ENCODE data around the gene LENG1.

The LENG1 gene

GRCh38 chr19:54160854-54161253, 1.3 kb upstream of the LENG1 start:
- H3K79me1 ChIP-seq (ENCODE audit: low read length): peaks cover 6% of the 10 kb centered on the region
- H3K36me3 ChIP-seq (ENCODE audit: control insufficient read depth in 1 of 2, insufficient read depth in 2 of 2, low read length in 2 of 2): peaks cover 18 to 19% of the 10 kb centered on the region in 2 experiments
- H2BK12ac ChIP-seq (ENCODE audit: low read length): no peak overlapping the region
- H3K4ac ChIP-seq (ENCODE audit: low read depth, low read length): peak overlapping the region; percentile 41
- H3K79me2 ChIP-seq (ENCODE audit: control insufficient read depth, insufficient read depth, low read length, poor library complexity): peaks cover 6% of the 10 kb centered on the region
- H4K91ac ChIP-seq (ENCODE audit: low read depth, low read length): no peak overlapping the region
- no CpG with 5 or more reads among the region's 13 CpGs for WGBS (ENCODE audit: extremely low coverage, insufficient coverage, insufficient read length)
- peak overlapping the region; percentile 74 for H4K8ac ChIP-seq (ENCODE audit: low read depth, low read length)
- H2AFZ ChIP-seq (ENCODE audit: insufficient read depth, low read length, poor library complexity): peak overlapping the region; percentile 46
- H3K14ac ChIP-seq (ENCODE audit: low read length): peak overlapping the region; percentile 40
- H3K4me1 ChIP-seq (ENCODE audit: control insufficient read depth in 1 of 2, insufficient read depth in 2 of 2, low read length in 2 of 2): peaks cover 5 to 26% of the 10 kb centered on the region in 2 experiments
- no peaks in the 10 kb centered on the region for H3K27me3 ChIP-seq (ENCODE audit: insufficient read depth, low read length)
- no peak overlapping the region for H2BK120ac ChIP-seq (ENCODE audit: insufficient read depth, low read length, poor library complexity)
- H3K9me3 ChIP-seq (ENCODE audit: insufficient read depth, low read depth, low read length): peaks cover 6% of the 10 kb centered on the region
- H2AK5ac ChIP-seq (ENCODE audit: low read length): peak overlapping the region; percentile 36
- no peak overlapping the region for H3K9ac ChIP-seq (ENCODE audit: low read length)
- H3K23ac ChIP-seq (ENCODE audit: low read length): no peak overlapping the region
- H3K18ac ChIP-seq (ENCODE audit: low read length): no peak overlapping the region
- H3K27ac ChIP-seq (ENCODE audit: low read depth, low read length): no peak overlapping the region
- no peak overlapping the region for H3K4me3 ChIP-seq (ENCODE audit: low read depth, low read length)
- peak overlapping the region; percentile 93 for H3K4me2 ChIP-seq (ENCODE audit: low read length)
- H2BK5ac ChIP-seq (ENCODE audit: low read depth, low read length, poor library complexity): no peak overlapping the region
- no peak for DNase-seq
- H4K12ac ChIP-seq (ENCODE audit: low read depth, low read length): peak overlapping the region; percentile 54

- no peaks in the 10 kb centered on the region for H3K27me3 ChIP-seq (ENCODE audit: insufficient read depth, low read length)
- H3K4me3 ChIP-seq (ENCODE audit: low read depth, low read length): peak overlapping the region; percentile 72
- peak overlapping the region; percentile 44 for H4K91ac ChIP-seq (ENCODE audit: low read depth, low read length)
- peaks cover 5 to 26% of the 10 kb centered on the region in 2 experiments for H3K4me1 ChIP-seq (ENCODE audit: control insufficient read depth in 1 of 2, insufficient read depth in 2 of 2, low read length in 2 of 2)
- DNase-seq: peak in 1 of 2 donors; percentile 18
- H3K14ac ChIP-seq (ENCODE audit: low read length): peak overlapping the region; percentile 40
- no CpG with 5 or more reads among the region's 28 CpGs for WGBS (ENCODE audit: extremely low coverage, insufficient coverage, insufficient read length)
- peak overlapping the region; percentile 54 for H4K12ac ChIP-seq (ENCODE audit: low read depth, low read length)
- H3K9ac ChIP-seq (ENCODE audit: low read length): peak overlapping the region; percentile 67
- H3K36me3 ChIP-seq (ENCODE audit: control insufficient read depth in 1 of 2, insufficient read depth in 2 of 2, low read length in 2 of 2): peaks cover 23 to 25% of the 10 kb centered on the region in 2 experiments
- H2BK12ac ChIP-seq (ENCODE audit: low read length): no peak overlapping the region
- peak overlapping the region; percentile 41 for H3K4ac ChIP-seq (ENCODE audit: low read depth, low read length)
- peak overlapping the region; percentile 74 for H4K8ac ChIP-seq (ENCODE audit: low read depth, low read length)
- peak overlapping the region; percentile 61 for H2AFZ ChIP-seq (ENCODE audit: insufficient read depth, low read length, poor library complexity)
- peak overlapping the region; percentile 18 for H3K18ac ChIP-seq (ENCODE audit: low read length)
- H3K9me3 ChIP-seq (ENCODE audit: insufficient read depth, low read depth, low read length): peaks cover 4% of the 10 kb centered on the region
- no peak overlapping the region for H2BK120ac ChIP-seq (ENCODE audit: insufficient read depth, low read length, poor library complexity)
- H3K4me2 ChIP-seq (ENCODE audit: low read length): peak overlapping the region; percentile 93
- peak overlapping the region; percentile 36 for H2AK5ac ChIP-seq (ENCODE audit: low read length)
- H3K79me1 ChIP-seq (ENCODE audit: low read length): peaks cover 6% of the 10 kb centered on the region
- peak overlapping the region; percentile 15 for H2BK5ac ChIP-seq (ENCODE audit: low read depth, low read length, poor library complexity)
- H3K79me2 ChIP-seq (ENCODE audit: control insufficient read depth, insufficient read depth, low read length, poor library complexity): peaks cover 6% of the 10 kb centered on the region
- H3K27ac ChIP-seq (ENCODE audit: low read depth, low read length): peak overlapping the region; percentile 18
- no peak overlapping the region for H3K23ac ChIP-seq (ENCODE audit: low read length)
Measured at GRCh38 chr19:54160182-54160811, 776 bp upstream of the LENG1 start.

GRCh38 chr19:54158812-54159351, 639 bp downstream of the LENG1 start:
- H3K4me1 ChIP-seq (ENCODE audit: control insufficient read depth in 1 of 2, insufficient read depth in 2 of 2, low read length in 2 of 2): peaks cover 5 to 23% of the 10 kb centered on the region in 2 experiments
- H4K8ac ChIP-seq (ENCODE audit: low read depth, low read length): peak overlapping the region; percentile 72
- H3K27me3 ChIP-seq (ENCODE audit: insufficient read depth, low read length): no peaks in the 10 kb centered on the region

GRCh38 chr19:54156953-54157352, 2.6 kb downstream of the LENG1 start:
- Histone ChIP-seq H2BK120ac (ENCODE audit: insufficient read depth, low read length, poor library complexity) (no peak overlapping the region), H3K27ac (ENCODE audit: low read depth, low read length) (no peak overlapping the region), H3K9ac (ENCODE audit: low read length) (no peak overlapping the region), H3K9me3 (ENCODE audit: insufficient read depth, low read depth, low read length) (no peaks in the 10 kb centered on the region), H3K14ac (ENCODE audit: low read length) (no peak overlapping the region), H3K23ac (ENCODE audit: low read length) (no peak overlapping the region), H3K4ac (ENCODE audit: low read depth, low read length) (no peak overlapping the region), H3K79me1 (ENCODE audit: low read length) (peaks cover 6% of the 10 kb centered on the region), H2BK12ac (ENCODE audit: low read length) (no peak overlapping the region), H2AFZ (ENCODE audit: insufficient read depth, low read length, poor library complexity) (no peak overlapping the region), H3K4me3 (ENCODE audit: low read depth, low read length) (no peak overlapping the region), H2BK5ac (ENCODE audit: low read depth, low read length, poor library complexity) (no peak overlapping the region), H3K4me2 (ENCODE audit: low read length) (no peak overlapping the region), H4K91ac (ENCODE audit: low read depth, low read length) (no peak overlapping the region), H3K18ac (ENCODE audit: low read length) (no peak overlapping the region), H3K27me3 (ENCODE audit: insufficient read depth, low read length) (no peaks in the 10 kb centered on the region), H3K4me1 (ENCODE audit: control insufficient read depth in 1 of 2, insufficient read depth in 2 of 2, low read length in 2 of 2) (peaks cover 5 to 20% of the 10 kb centered on the region in 2 experiments), H4K12ac (ENCODE audit: low read depth, low read length) (no peak overlapping the region), H3K36me3 (ENCODE audit: control insufficient read depth in 1 of 2, insufficient read depth in 2 of 2, low read length in 2 of 2) (peaks cover 53 to 57% of the 10 kb centered on the region in 2 experiments), H3K79me2 (ENCODE audit: control insufficient read depth, insufficient read depth, low read length, poor library complexity) (peaks cover 6% of the 10 kb centered on the region), H2AK5ac (ENCODE audit: low read length) (no peak overlapping the region), H4K8ac (ENCODE audit: low read depth, low read length) (no peak overlapping the region)
- no peak for DNase-seq
- no CpG with 5 or more reads among the region's 3 CpGs for WGBS (ENCODE audit: extremely low coverage, insufficient coverage, insufficient read length)

More at GRCh38 chr19:54158812-54159351, 639 bp downstream of the LENG1 start:
- Histone ChIP-seq H4K12ac (ENCODE audit: low read depth, low read length) (peak overlapping the region; percentile 43), H3K18ac (ENCODE audit: low read length) (no peak overlapping the region), H3K36me3 (ENCODE audit: control insufficient read depth in 1 of 2, insufficient read depth in 2 of 2, low read length in 2 of 2) (peaks cover 33 to 37% of the 10 kb centered on the region in 2 experiments), H3K79me2 (ENCODE audit: control insufficient read depth, insufficient read depth, low read length, poor library complexity) (peaks cover 6% of the 10 kb centered on the region), H3K9ac (ENCODE audit: low read length) (peak overlapping the region; percentile 70), H2BK12ac (ENCODE audit: low read length) (no peak overlapping the region), H3K9me3 (ENCODE audit: insufficient read depth, low read depth, low read length) (no peaks in the 10 kb centered on the region), H3K4me2 (ENCODE audit: low read length) (peak overlapping the region; percentile 92), H2BK5ac (ENCODE audit: low read depth, low read length, poor library complexity) (no peak overlapping the region), H4K91ac (ENCODE audit: low read depth, low read length) (peak overlapping the region; percentile 17), H3K14ac (ENCODE audit: low read length) (no peak overlapping the region), H3K4me3 (ENCODE audit: low read depth, low read length) (peak overlapping the region; percentile 95), H2AK5ac (ENCODE audit: low read length) (no peak overlapping the region), H2AFZ (ENCODE audit: insufficient read depth, low read length, poor library complexity) (no peak overlapping the region), H3K23ac (ENCODE audit: low read length) (no peak overlapping the region), H3K4ac (ENCODE audit: low read depth, low read length) (no peak overlapping the region), H2BK120ac (ENCODE audit: insufficient read depth, low read length, poor library complexity) (no peak overlapping the region), H3K79me1 (ENCODE audit: low read length) (peaks cover 6% of the 10 kb centered on the region), H3K27ac (ENCODE audit: low read depth, low read length) (peak overlapping the region; percentile 88)
- peak in 1 of 2 donors; percentile 33 for DNase-seq
- no CpG with 5 or more reads among the region's 19 CpGs for WGBS (ENCODE audit: extremely low coverage, insufficient coverage, insufficient read length)
